ENCODE data around the gene ACMSD.

DNA sequence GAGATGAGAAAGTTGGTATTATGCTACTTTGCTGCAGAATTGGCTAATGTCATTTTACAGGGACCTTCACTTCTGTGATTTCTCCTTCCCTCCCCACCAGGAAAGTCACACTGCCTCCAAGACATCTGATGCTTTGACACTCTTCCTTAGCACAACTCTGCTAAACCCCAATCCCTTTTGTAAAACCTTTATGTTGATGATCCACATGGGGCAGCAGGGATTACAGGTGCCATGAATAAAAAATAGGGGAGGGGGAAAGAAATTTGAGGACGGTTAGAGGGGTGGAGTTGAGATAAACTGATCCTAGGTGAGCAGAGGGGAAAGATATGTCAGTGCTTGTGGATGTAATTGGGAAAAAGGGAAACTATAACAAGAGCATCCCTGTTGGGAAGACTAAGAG is 106.6 kb downstream of the ACMSD start:
- no peak for TF ChIP-seq POLR2A (IDR thresholded peaks at IDR 0.05)
- TF ChIP-seq, protein P1, sequence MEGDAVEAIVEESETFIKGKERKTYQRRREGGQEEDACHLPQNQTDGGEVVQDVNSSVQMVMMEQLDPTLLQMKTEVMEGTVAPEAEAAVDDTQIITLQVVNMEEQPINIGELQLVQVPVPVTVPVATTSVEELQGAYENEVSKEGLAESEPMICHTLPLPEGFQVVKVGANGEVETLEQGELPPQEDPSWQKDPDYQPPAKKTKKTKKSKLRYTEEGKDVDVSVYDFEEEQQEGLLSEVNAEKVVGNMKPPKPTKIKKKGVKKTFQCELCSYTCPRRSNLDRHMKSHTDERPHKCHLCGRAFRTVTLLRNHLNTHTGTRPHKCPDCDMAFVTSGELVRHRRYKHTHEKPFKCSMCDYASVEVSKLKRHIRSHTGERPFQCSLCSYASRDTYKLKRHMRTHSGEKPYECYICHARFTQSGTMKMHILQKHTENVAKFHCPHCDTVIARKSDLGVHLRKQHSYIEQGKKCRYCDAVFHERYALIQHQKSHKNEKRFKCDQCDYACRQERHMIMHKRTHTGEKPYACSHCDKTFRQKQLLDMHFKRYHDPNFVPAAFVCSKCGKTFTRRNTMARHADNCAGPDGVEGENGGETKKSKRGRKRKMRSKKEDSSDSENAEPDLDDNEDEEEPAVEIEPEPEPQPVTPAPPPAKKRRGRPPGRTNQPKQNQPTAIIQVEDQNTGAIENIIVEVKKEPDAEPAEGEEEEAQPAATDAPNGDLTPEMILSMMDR (IDR thresholded peaks at IDR 0.05): no peak

Measured in lower leg skin (tissue), 3 donors.